ENCODE measurements around the gene CSHL1.

DNA sequence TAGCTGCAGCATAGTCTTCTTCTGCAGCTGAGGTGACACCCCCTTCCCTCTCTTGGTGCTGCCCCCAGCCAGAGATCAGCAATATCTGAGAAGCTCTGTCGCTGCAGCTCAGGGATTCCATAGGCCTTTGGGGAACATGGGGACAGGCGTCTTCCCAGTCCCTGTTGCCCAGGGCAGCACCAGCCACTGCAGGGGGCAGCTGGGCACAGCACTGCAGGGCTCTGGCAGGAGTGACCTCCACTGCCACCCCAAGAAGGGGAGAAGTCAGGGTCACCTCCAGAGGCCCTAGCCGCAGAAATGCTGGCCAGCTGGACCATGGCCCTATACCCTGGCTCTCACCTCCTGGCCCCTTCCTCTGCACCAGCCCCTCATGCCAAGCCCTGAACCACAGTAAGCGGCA lies 44.7 kb upstream of the CSHL1 start:
- TF ChIP-seq, protein P1, sequence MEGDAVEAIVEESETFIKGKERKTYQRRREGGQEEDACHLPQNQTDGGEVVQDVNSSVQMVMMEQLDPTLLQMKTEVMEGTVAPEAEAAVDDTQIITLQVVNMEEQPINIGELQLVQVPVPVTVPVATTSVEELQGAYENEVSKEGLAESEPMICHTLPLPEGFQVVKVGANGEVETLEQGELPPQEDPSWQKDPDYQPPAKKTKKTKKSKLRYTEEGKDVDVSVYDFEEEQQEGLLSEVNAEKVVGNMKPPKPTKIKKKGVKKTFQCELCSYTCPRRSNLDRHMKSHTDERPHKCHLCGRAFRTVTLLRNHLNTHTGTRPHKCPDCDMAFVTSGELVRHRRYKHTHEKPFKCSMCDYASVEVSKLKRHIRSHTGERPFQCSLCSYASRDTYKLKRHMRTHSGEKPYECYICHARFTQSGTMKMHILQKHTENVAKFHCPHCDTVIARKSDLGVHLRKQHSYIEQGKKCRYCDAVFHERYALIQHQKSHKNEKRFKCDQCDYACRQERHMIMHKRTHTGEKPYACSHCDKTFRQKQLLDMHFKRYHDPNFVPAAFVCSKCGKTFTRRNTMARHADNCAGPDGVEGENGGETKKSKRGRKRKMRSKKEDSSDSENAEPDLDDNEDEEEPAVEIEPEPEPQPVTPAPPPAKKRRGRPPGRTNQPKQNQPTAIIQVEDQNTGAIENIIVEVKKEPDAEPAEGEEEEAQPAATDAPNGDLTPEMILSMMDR (conservative IDR thresholded peaks at IDR 0.05; ENCODE audit: low read depth in 2 of 2), result no peak
- TF ChIP-seq CREB1 (CRISPR knock-in tag; IDR thresholded peaks at IDR 0.05; ENCODE audit: low read depth) (no peak), EZH2 (IDR thresholded peaks at IDR 0.05; ENCODE audit: low read depth, unreplicated experiment) (no peak), POLR2AphosphoS5 (IDR thresholded peaks at IDR 0.05; ENCODE audit: low read depth) (no peak)
